ENCODE measurements around the gene CTAGE4.
"Not testable (repeated sequence)": the region's sequence is repeated elsewhere in the genome, so short reads cannot be mapped to it uniquely, and the experiment has no call there.

The CTAGE4 gene

GRCh38 chr7:144183166-144183565 is at the start of gene CTAGE4:
CTAGE4 (plus strand) TSS chr7:144183466; CDS start chr7:144183504, 38 bp downstream.
- H3K4me3 ChIP-seq (ENCODE audit: low read length); H3K4me1 ChIP-seq (ENCODE audit: control insufficient read depth, insufficient read depth, low read length); H3K9me3 ChIP-seq (ENCODE audit: control insufficient read depth, insufficient read depth, low read length); DNase-seq (ENCODE audit: low read depth, low spot score); H3K36me3 ChIP-seq (ENCODE audit: control insufficient read depth, insufficient read depth, low read length); H3K27me3 ChIP-seq (ENCODE audit: control insufficient read depth, insufficient read depth, low read length); H3K27ac ChIP-seq (ENCODE audit: low read length): not testable (repeated sequence)
- no CpG with 5 or more reads among the region's 19 CpGs for WGBS (ENCODE audit: insufficient coverage, insufficient read length)

GRCh38 chr7:144134116-144134515 is 49.1 kb upstream of the CTAGE4 start:
- no peaks in the 10 kb centered on the region for H3K4me1 ChIP-seq (ENCODE audit: control insufficient read depth, insufficient read depth, low read length)
- no peaks in the 10 kb centered on the region for H3K27me3 ChIP-seq (ENCODE audit: control insufficient read depth, insufficient read depth, low read length)
- no peak for DNase-seq (ENCODE audit: low read depth, low spot score)
- no peaks in the 10 kb centered on the region for H3K36me3 ChIP-seq (ENCODE audit: control insufficient read depth, insufficient read depth, low read length)
- no CpG with 5 or more reads among the region's 1 CpG for WGBS (ENCODE audit: insufficient coverage, insufficient read length)
- no peak overlapping the region for H3K4me3 ChIP-seq (ENCODE audit: low read length)
- no peak overlapping the region for H3K27ac ChIP-seq (ENCODE audit: low read length)
- no peaks in the 10 kb centered on the region for H3K9me3 ChIP-seq (ENCODE audit: control insufficient read depth, insufficient read depth, low read length)

- Histone ChIP-seq H3K27ac (ENCODE audit: low read length) (no peak overlapping the region), H3K4me3 (ENCODE audit: low read length) (no peak overlapping the region), H3K27me3 (ENCODE audit: control insufficient read depth, insufficient read depth, low read length) (no peaks in the 10 kb centered on the region), H3K36me3 (ENCODE audit: control insufficient read depth, insufficient read depth, low read length) (no peaks in the 10 kb centered on the region), H3K9me3 (ENCODE audit: control insufficient read depth, insufficient read depth, low read length) (no peaks in the 10 kb centered on the region), H3K4me1 (ENCODE audit: control insufficient read depth, insufficient read depth, low read length) (no peaks in the 10 kb centered on the region)
- no peak for DNase-seq (ENCODE audit: low read depth, low spot score)
- WGBS (ENCODE audit: insufficient coverage, insufficient read length) = no CpG with 5 or more reads among the region's 1 CpG
Measured at GRCh38 chr7:144137501-144137900, 45.8 kb upstream of the CTAGE4 start.

- H3K4me1 ChIP-seq (ENCODE audit: control insufficient read depth, insufficient read depth, low read length) = no peaks in the 10 kb centered on the region
- no peak overlapping the region for H3K27ac ChIP-seq (ENCODE audit: low read length)
- no CpG with 5 or more reads among the region's 3 CpGs for WGBS (ENCODE audit: insufficient coverage, insufficient read length)
- H3K36me3 ChIP-seq (ENCODE audit: control insufficient read depth, insufficient read depth, low read length) = no peaks in the 10 kb centered on the region
- H3K9me3 ChIP-seq (ENCODE audit: control insufficient read depth, insufficient read depth, low read length) = no peaks in the 10 kb centered on the region
- DNase-seq (ENCODE audit: low read depth, low spot score) = no peak
- no peaks in the 10 kb centered on the region for H3K27me3 ChIP-seq (ENCODE audit: control insufficient read depth, insufficient read depth, low read length)
- H3K4me3 ChIP-seq (ENCODE audit: low read length) = no peak overlapping the region
Measured at GRCh38 chr7:144142187-144142586, 41.1 kb upstream of the CTAGE4 start.

- no peaks in the 10 kb centered on the region for H3K36me3 ChIP-seq (ENCODE audit: control insufficient read depth, insufficient read depth, low read length)
- WGBS (ENCODE audit: insufficient coverage, insufficient read length) = no CpG with 5 or more reads among the region's 3 CpGs
Measured at GRCh38 chr7:144144426-144144825, 38.8 kb upstream of the CTAGE4 start.

GRCh38 chr7:144148224-144148827 is 34.9 kb upstream of the CTAGE4 start:
- no peaks in the 10 kb centered on the region; the same call in 1 of the 2 replicates for H3K9me3 ChIP-seq (ENCODE audit: control insufficient read depth, insufficient read depth, low read length)
- no peaks in the 10 kb centered on the region for H3K27me3 ChIP-seq (ENCODE audit: control insufficient read depth, insufficient read depth, low read length)
- H3K4me1 ChIP-seq (ENCODE audit: control insufficient read depth, insufficient read depth, low read length) = no peaks in the 10 kb centered on the region
- no peak overlapping the region for H3K4me3 ChIP-seq (ENCODE audit: low read length)
- no CpG with 5 or more reads among the region's 2 CpGs for WGBS (ENCODE audit: insufficient coverage, insufficient read length)
- DNase-seq (ENCODE audit: low read depth, low spot score) = no peak
- H3K27ac ChIP-seq (ENCODE audit: low read length) = no peak overlapping the region
- no peaks in the 10 kb centered on the region for H3K36me3 ChIP-seq (ENCODE audit: control insufficient read depth, insufficient read depth, low read length)

More at GRCh38 chr7:144144426-144144825, 38.8 kb upstream of the CTAGE4 start:
- DNase-seq (ENCODE audit: low read depth, low spot score) = no peak
- no peaks in the 10 kb centered on the region for H3K27me3 ChIP-seq (ENCODE audit: control insufficient read depth, insufficient read depth, low read length)
- H3K4me1 ChIP-seq (ENCODE audit: control insufficient read depth, insufficient read depth, low read length) = no peaks in the 10 kb centered on the region
- H3K4me3 ChIP-seq (ENCODE audit: low read length) = no peak overlapping the region
- no peak overlapping the region for H3K27ac ChIP-seq (ENCODE audit: low read length)
- H3K9me3 ChIP-seq (ENCODE audit: control insufficient read depth, insufficient read depth, low read length) = no peaks in the 10 kb centered on the region; the same call in 1 of the 2 replicates

GRCh38 chr7:144158861-144159260 is 24.4 kb upstream of the CTAGE4 start:
- no peak for DNase-seq (ENCODE audit: low read depth, low spot score)
- no peaks in the 10 kb centered on the region for H3K27me3 ChIP-seq (ENCODE audit: control insufficient read depth, insufficient read depth, low read length)
- no peak overlapping the region for H3K27ac ChIP-seq (ENCODE audit: low read length)
- H3K4me1 ChIP-seq (ENCODE audit: control insufficient read depth, insufficient read depth, low read length) = no peaks in the 10 kb centered on the region
- H3K36me3 ChIP-seq (ENCODE audit: control insufficient read depth, insufficient read depth, low read length) = no peaks in the 10 kb centered on the region
- no peak overlapping the region for H3K4me3 ChIP-seq (ENCODE audit: low read length)
- WGBS (ENCODE audit: insufficient coverage, insufficient read length) = no CpG with 5 or more reads among the region's 1 CpG
- H3K9me3 ChIP-seq (ENCODE audit: control insufficient read depth, insufficient read depth, low read length) = no peaks in the 10 kb centered on the region

GRCh38 chr7:144164784-144165183 is 18.5 kb upstream of the CTAGE4 start:
- no peak for DNase-seq (ENCODE audit: low read depth, low spot score)
- Histone ChIP-seq H3K27ac (ENCODE audit: low read length) (no peak overlapping the region), H3K4me1 (ENCODE audit: control insufficient read depth, insufficient read depth, low read length) (no peaks in the 10 kb centered on the region), H3K4me3 (ENCODE audit: low read length) (no peak overlapping the region), H3K27me3 (ENCODE audit: control insufficient read depth, insufficient read depth, low read length) (no peaks in the 10 kb centered on the region), H3K36me3 (ENCODE audit: control insufficient read depth, insufficient read depth, low read length) (no peaks in the 10 kb centered on the region), H3K9me3 (ENCODE audit: control insufficient read depth, insufficient read depth, low read length) (no peaks in the 10 kb centered on the region; the same call in 1 of the 2 replicates)
- no CpG with 5 or more reads among the region's 2 CpGs for WGBS (ENCODE audit: insufficient coverage, insufficient read length)

GRCh38 chr7:144171594-144172350 is 11.5 kb upstream of the CTAGE4 start:
- not testable (repeated sequence) for H3K27ac ChIP-seq (ENCODE audit: low read length); DNase-seq (ENCODE audit: low read depth, low spot score); H3K27me3 ChIP-seq (ENCODE audit: control insufficient read depth, insufficient read depth, low read length); H3K4me1 ChIP-seq (ENCODE audit: control insufficient read depth, insufficient read depth, low read length); H3K9me3 ChIP-seq (ENCODE audit: control insufficient read depth, insufficient read depth, low read length); H3K36me3 ChIP-seq (ENCODE audit: control insufficient read depth, insufficient read depth, low read length); H3K4me3 ChIP-seq (ENCODE audit: low read length)
- WGBS (ENCODE audit: insufficient coverage, insufficient read length) = no CpG with 5 or more reads among the region's 4 CpGs

GRCh38 chr7:144174613-144175012 is 8.7 kb upstream of the CTAGE4 start:
- Histone ChIP-seq H3K27me3 (ENCODE audit: control insufficient read depth, insufficient read depth, low read length) (no peaks in the 10 kb centered on the region), H3K36me3 (ENCODE audit: control insufficient read depth, insufficient read depth, low read length) (no peaks in the 10 kb centered on the region), H3K4me1 (ENCODE audit: control insufficient read depth, insufficient read depth, low read length) (no peaks in the 10 kb centered on the region), H3K4me3 (ENCODE audit: low read length) (no peak overlapping the region), H3K9me3 (ENCODE audit: control insufficient read depth, insufficient read depth, low read length) (no peaks in the 10 kb centered on the region), H3K27ac (ENCODE audit: low read length) (no peak overlapping the region)
- WGBS (ENCODE audit: insufficient coverage, insufficient read length) = no CpG with 5 or more reads among the region's 5 CpGs
- DNase-seq (ENCODE audit: low read depth, low spot score) = no peak
